ENCODE results near the gene GOLGA3. TPM values are rescaled to one million over a fixed set of nuclear protein-coding genes. Genes with fewer than 3 reads are reported as not detected.

GOLGA3 gene
- total and polyA plus RNA-seq, 9 of the 15 experiments (the other 6 are each of a cell fraction or from before 2014, with no cell fraction given), result 1.9 to 48.1 (median 18.4) TPM

GRCh38 chr12:132761921-132762583 lies 66.6 kb downstream of the GOLGA3 start (continued):
- TF ChIP-seq SIN3A (IDR thresholded peaks at IDR 0.05; ENCODE audit: borderline replicate concordance in 2 of 2, control insufficient read depth in 1 of 2, low read depth in 2 of 2, low read length in 2 of 2), result peak; percentile 16 to 26; a peak in 1 of 4 replicates
- TF ChIP-seq SMAD2 (IDR thresholded peaks at IDR 0.05; ENCODE audit: low read depth, low read length), result no peak
- peak; percentile 59; the same call in 1 of the 2 replicates for TF ChIP-seq NFRKB (IDR thresholded peaks at IDR 0.05; ENCODE audit: low read depth)
- TF ChIP-seq UBTF (IDR thresholded peaks at IDR 0.05; ENCODE audit: borderline replicate concordance in 1 of 2, low read depth in 2 of 2, low read length in 2 of 2), result peak; percentile 98 to 99
- TF ChIP-seq KLF6 (CRISPR knock-in tag; IDR thresholded peaks at IDR 0.05; ENCODE audit: borderline replicate concordance), result no peak
- TF ChIP-seq TCF7 (IDR thresholded peaks at IDR 0.05; ENCODE audit: borderline replicate concordance), result no peak
- no peak for TF ChIP-seq SAP30 (IDR thresholded peaks at IDR 0.05; ENCODE audit: borderline replicate concordance, insufficient read depth, low read depth, low read length, poor library complexity, severe bottlenecking)
- TF ChIP-seq PHF8 (IDR thresholded peaks at IDR 0.05; ENCODE audit: borderline replicate concordance, low read length), result peak; percentile 90
- TF ChIP-seq NFYB (IDR thresholded peaks at IDR 0.05; ENCODE audit: extremely low read depth, insufficient read length), result no peak
- TF ChIP-seq MGA (IDR thresholded peaks at IDR 0.05), result peak; percentile 85
- no peak for TF ChIP-seq ZNF41 (CRISPR knock-in tag; conservative IDR thresholded peaks at IDR 0.05)
- TF ChIP-seq ZNF3 (CRISPR knock-in tag; IDR thresholded peaks at IDR 0.05), result no peak
